Mesothelial cell of epicardium (in vitro differentiated cells): ENCODE measurements around the gene NAPB. TPM values are rescaled to one million over a fixed set of nuclear protein-coding genes. Genes with fewer than 3 reads are reported as not detected.
A peak's percentile ranks its signal among the peaks of the same experiment; 100 is the strongest.

ENCODE experiments used
- DNase-seq, 2 experiments: peaks; one replicate each; pipeline ENCODE4 v3.0.0; 2021; ENCODE audit warnings: low spot score in 2 of 2; ENCODE audit not compliant: unreplicated experiment in 2 of 2
- H3K27ac Mint-ChIP-seq: 2 replicates; pipeline ENCODE4 v1.8.0; 2021; ENCODE audit warnings: mixed read lengths
- H3K27me3 Mint-ChIP-seq: 2 replicates; pipeline ENCODE4 v1.8.0; 2021; ENCODE audit warnings: low read depth, mixed read lengths
- H3K36me3 Mint-ChIP-seq: 2 replicates; pipeline ENCODE4 v1.8.0; 2021; ENCODE audit warnings: mixed read lengths
- H3K4me1 Mint-ChIP-seq: 2 replicates; pipeline ENCODE4 v1.8.0; 2021; ENCODE audit warnings: mixed read lengths
- H3K4me3 Mint-ChIP-seq: 2 replicates; pipeline ENCODE4 v1.8.0; 2021; ENCODE audit warnings: mild to moderate bottlenecking, moderate library complexity, mixed read lengths
- H3K9me3 Mint-ChIP-seq: 2 replicates; pipeline ENCODE4 v1.8.0; 2021; ENCODE audit warnings: mixed read lengths
- CTCF ChIP-seq: fragments of 200-600 bp; sonication (generic); IDR thresholded peaks from one replicate; pipeline ENCODE4 v1.5.0; 2021; ENCODE audit warnings: antibody characterized with exemption; ENCODE audit not compliant: unreplicated experiment
- total RNA-seq: library from RNA; stranded (reverse); gene quantifications from 3 replicates; pipeline ENCODE4 v1.2.1, GENCODE V29; 2021

NAPB gene
- total RNA-seq, 1 donor from 2014 or later: 18.0 TPM

- Mint-ChIP-seq H3K4me1 (peaks cover 12% of the 10 kb centered on the region), H3K27ac (no peak overlapping the region), H3K4me3 (no peak overlapping the region), H3K36me3 (no peaks in the 10 kb centered on the region), H3K9me3 (no peaks in the 10 kb centered on the region), H3K27me3 (peaks cover 6% of the 10 kb centered on the region)
- no peak for TF ChIP-seq CTCF
- DNase-seq: no peak
Measured at GRCh38 chr20:23343590-23343989, 77.7 kb downstream of the NAPB start.

- Mint-ChIP-seq H3K4me1 (no peaks in the 10 kb centered on the region), H3K9me3 (no peaks in the 10 kb centered on the region), H3K36me3 (no peaks in the 10 kb centered on the region), H3K27me3 (peaks cover 6% of the 10 kb centered on the region), H3K27ac (no peak overlapping the region), H3K4me3 (no peak overlapping the region)
- TF ChIP-seq CTCF: no peak
- no peak for DNase-seq
Measured at GRCh38 chr20:23341073-23341472, 80.2 kb downstream of the NAPB start.

GRCh38 chr20:23340524-23340923 is 80.8 kb downstream of the NAPB start:
- Mint-ChIP-seq H3K27ac (no peak overlapping the region), H3K27me3 (peaks cover 6% of the 10 kb centered on the region), H3K9me3 (no peaks in the 10 kb centered on the region), H3K36me3 (no peaks in the 10 kb centered on the region), H3K4me3 (no peak overlapping the region), H3K4me1 (no peaks in the 10 kb centered on the region)
- TF ChIP-seq CTCF: peak; percentile 36
- DNase-seq: peak in 1 of 2 experiments; percentile 63

- Mint-ChIP-seq H3K4me3 (no peak overlapping the region), H3K27me3 (peaks cover 6% of the 10 kb centered on the region), H3K36me3 (no peaks in the 10 kb centered on the region), H3K27ac (no peak overlapping the region), H3K4me1 (no peaks in the 10 kb centered on the region), H3K9me3 (no peaks in the 10 kb centered on the region)
- DNase-seq: no peak
- TF ChIP-seq CTCF: no peak
Measured at GRCh38 chr20:23339986-23340385, 81.3 kb downstream of the NAPB start.

- no peak for TF ChIP-seq CTCF
Measured at GRCh38 chr20:23337312-23337711, 84.0 kb downstream of the NAPB start.

GRCh38 chr20:23336476-23336875 is 84.8 kb downstream of the NAPB start:
- H3K4me3 Mint-ChIP-seq: no peak overlapping the region

More at GRCh38 chr20:23337312-23337711, 84.0 kb downstream of the NAPB start:
- H3K36me3 Mint-ChIP-seq: no peaks in the 10 kb centered on the region
- no peak overlapping the region for H3K27ac Mint-ChIP-seq
- H3K4me3 Mint-ChIP-seq: no peak overlapping the region
- no peaks in the 10 kb centered on the region for H3K4me1 Mint-ChIP-seq
- no peak for DNase-seq
- H3K9me3 Mint-ChIP-seq: no peaks in the 10 kb centered on the region
- peaks cover 6% of the 10 kb centered on the region for H3K27me3 Mint-ChIP-seq

More at GRCh38 chr20:23336476-23336875, 84.8 kb downstream of the NAPB start:
- no peak for DNase-seq
- TF ChIP-seq CTCF: no peak
- Mint-ChIP-seq H3K27ac (no peak overlapping the region), H3K4me1 (no peaks in the 10 kb centered on the region), H3K36me3 (no peaks in the 10 kb centered on the region), H3K9me3 (no peaks in the 10 kb centered on the region), H3K27me3 (peaks cover 6% of the 10 kb centered on the region)
